ENCODE results near the gene SLC26A9. TPM values are rescaled to one million over a fixed set of nuclear protein-coding genes. Genes with fewer than 3 reads are reported as not detected.

The SLC26A9 gene
- total RNA-seq, 1 experiment from 2014 or later, result not detected

DNA sequence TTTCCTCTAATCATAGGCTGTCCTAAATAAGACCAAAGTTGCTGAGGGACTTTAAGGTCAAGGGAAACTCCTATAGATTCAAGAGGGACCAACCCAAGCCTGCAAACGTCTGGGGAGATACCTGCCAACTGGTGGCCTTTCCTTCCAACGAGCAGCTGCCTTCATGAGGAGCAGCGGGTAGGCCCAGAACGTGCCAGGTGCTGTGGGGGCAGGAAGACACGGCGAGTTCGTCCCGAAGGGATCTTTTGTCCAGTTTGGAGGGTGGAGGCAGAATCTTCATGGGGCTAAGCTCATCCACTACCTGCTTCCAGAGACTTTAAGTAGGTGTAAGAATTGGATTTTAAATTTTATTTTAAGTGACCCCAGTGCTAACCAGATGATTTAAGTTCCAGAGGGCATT is 26.0 kb upstream of the SLC26A9 start:
- TF ChIP-seq EZH2phosphoT487 (IDR thresholded peaks at IDR 0.05; ENCODE audit: borderline replicate concordance, low read length) (no peak), EZH2 (IDR thresholded peaks at IDR 0.05; ENCODE audit: low read length, unreplicated experiment) (no peak)
- TF ChIP-seq, protein P1, sequence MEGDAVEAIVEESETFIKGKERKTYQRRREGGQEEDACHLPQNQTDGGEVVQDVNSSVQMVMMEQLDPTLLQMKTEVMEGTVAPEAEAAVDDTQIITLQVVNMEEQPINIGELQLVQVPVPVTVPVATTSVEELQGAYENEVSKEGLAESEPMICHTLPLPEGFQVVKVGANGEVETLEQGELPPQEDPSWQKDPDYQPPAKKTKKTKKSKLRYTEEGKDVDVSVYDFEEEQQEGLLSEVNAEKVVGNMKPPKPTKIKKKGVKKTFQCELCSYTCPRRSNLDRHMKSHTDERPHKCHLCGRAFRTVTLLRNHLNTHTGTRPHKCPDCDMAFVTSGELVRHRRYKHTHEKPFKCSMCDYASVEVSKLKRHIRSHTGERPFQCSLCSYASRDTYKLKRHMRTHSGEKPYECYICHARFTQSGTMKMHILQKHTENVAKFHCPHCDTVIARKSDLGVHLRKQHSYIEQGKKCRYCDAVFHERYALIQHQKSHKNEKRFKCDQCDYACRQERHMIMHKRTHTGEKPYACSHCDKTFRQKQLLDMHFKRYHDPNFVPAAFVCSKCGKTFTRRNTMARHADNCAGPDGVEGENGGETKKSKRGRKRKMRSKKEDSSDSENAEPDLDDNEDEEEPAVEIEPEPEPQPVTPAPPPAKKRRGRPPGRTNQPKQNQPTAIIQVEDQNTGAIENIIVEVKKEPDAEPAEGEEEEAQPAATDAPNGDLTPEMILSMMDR (conservative IDR thresholded peaks at IDR 0.05; ENCODE audit: low read depth, low read length), result no peak
- ATAC-seq (no peak), DNase-seq (no peak)
- no TSS peak for BruUV-seq (replicated peaks)
- Histone ChIP-seq H3K27me3 (ENCODE audit: low read length) (no peaks in the 10 kb centered on the region), H3K9me2 (replicated peaks; ENCODE audit: low read length) (no peaks in the 10 kb centered on the region), H3F3A (ENCODE audit: low read length, unreplicated experiment) (no peaks in the 10 kb centered on the region), H3K9ac (ENCODE audit: low read length) (no peak overlapping the region), H3K79me2 (ENCODE audit: low read length) (no peaks in the 10 kb centered on the region), H4K20me1 (ENCODE audit: low read length) (no peaks in the 10 kb centered on the region), H3K4me1 (ENCODE audit: insufficient read depth, low read length) (peaks cover 5% of the 10 kb centered on the region; the same call in 1 of the 2 replicates), H2AFZ (ENCODE audit: low read length) (no peak overlapping the region), H3K9me3 (ENCODE audit: low read length) (no peaks in the 10 kb centered on the region), H3K4me2 (ENCODE audit: low read length) (no peak overlapping the region), H3K27ac (ENCODE audit: low read length) (no peak overlapping the region), H3K36me3 (ENCODE audit: low read depth, low read length) (no peaks in the 10 kb centered on the region), H3K4me3 (ENCODE audit: low read length) (no peak overlapping the region)
- intact Hi-C loops (cut with micrococcal nuclease), result no loop called here
- CTCF ChIA-PET, result interaction anchor here (0.7 kb wide), 1 partner anchor 177 kb away, joined by 4 read pairs; no protein-coding TSS in a partner anchor
- POLR2A ChIA-PET (ENCODE audit: unreplicated experiment), result no interaction called here

DNA sequence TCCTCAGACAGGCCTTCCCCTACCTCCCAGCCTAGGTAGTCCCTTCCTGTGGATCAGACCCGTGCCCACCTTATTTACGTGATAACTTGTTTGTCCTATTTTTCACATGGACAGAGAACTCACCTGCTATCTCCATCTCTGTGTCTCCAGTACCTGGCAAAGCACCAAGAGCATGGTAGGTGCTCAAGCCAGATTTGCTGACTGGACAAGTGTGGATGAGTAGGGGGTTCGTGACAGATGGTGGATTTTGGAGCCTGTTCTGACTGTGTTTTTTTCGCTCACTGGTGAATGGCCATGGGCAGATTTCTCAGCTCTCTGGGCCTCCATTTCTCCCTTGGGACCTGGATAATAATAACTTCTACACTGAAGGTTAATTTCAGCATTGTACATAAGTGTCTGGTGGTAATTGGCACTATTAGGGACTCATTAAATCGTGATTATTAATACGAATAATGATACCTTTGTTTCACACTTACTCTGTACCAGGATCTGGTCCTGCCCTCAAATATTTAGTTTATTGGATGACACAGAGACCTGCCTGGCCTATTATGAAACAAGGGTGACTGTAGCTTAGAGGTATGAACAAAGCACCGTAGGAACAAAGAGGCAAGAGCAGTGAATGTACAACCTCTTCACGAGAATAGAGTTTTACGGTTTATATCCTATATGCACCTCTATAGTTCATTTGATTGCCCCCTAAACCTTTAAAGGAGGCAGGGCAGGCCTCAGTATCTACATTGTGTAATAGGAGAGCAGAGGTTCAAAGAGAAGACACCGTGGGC is 24.5 kb upstream of the SLC26A9 start:
- Histone ChIP-seq H3K4me3 (ENCODE audit: low read length) (no peak overlapping the region), H3K27me3 (ENCODE audit: low read length) (peaks cover 2% of the 10 kb centered on the region; the same call in 1 of the 2 replicates), H3K4me1 (ENCODE audit: insufficient read depth, low read length) (peaks cover 5% of the 10 kb centered on the region; the same call in 1 of the 2 replicates), H3K36me3 (ENCODE audit: low read depth, low read length) (no peaks in the 10 kb centered on the region), H3K9me2 (replicated peaks; ENCODE audit: low read length) (no peaks in the 10 kb centered on the region), H4K20me1 (ENCODE audit: low read length) (no peaks in the 10 kb centered on the region), H3F3A (ENCODE audit: low read length, unreplicated experiment) (no peaks in the 10 kb centered on the region), H3K27ac (ENCODE audit: low read length) (no peak overlapping the region), H2AFZ (ENCODE audit: low read length) (no peak overlapping the region), H3K9me3 (ENCODE audit: low read length) (no peaks in the 10 kb centered on the region), H3K79me2 (ENCODE audit: low read length) (no peaks in the 10 kb centered on the region), H3K9ac (ENCODE audit: low read length) (no peak overlapping the region), H3K4me2 (ENCODE audit: low read length) (no peak overlapping the region)
- TF ChIP-seq, protein P1 (conservative IDR thresholded peaks at IDR 0.05; ENCODE audit: low read depth, low read length), result no peak
- TF ChIP-seq EZH2 (IDR thresholded peaks at IDR 0.05; ENCODE audit: low read length, unreplicated experiment) (no peak), EZH2phosphoT487 (IDR thresholded peaks at IDR 0.05; ENCODE audit: borderline replicate concordance, low read length) (no peak)
- ChIA-PET POLR2A (ENCODE audit: unreplicated experiment) (no interaction called here), CTCF (no interaction called here)
- DNase-seq (peak; percentile 67), ATAC-seq (peak; percentile 73)
- BruUV-seq (replicated peaks), result no TSS peak
- intact Hi-C loops (cut with micrococcal nuclease), result no loop called here
